ENCODE measurements around the gene IL16.

The IL16 gene

GRCh38 chr15:81282606-81282895, 85.9 kb downstream of the IL16 start:
- H2AFZ ChIP-seq = no peak overlapping the region
- no peaks in the 10 kb centered on the region for H3K9me3 ChIP-seq (ENCODE audit: control insufficient read depth, low read length)
- H3K4me1 ChIP-seq = peaks cover 3% of the 10 kb centered on the region
- no peaks in the 10 kb centered on the region for H3K27me3 ChIP-seq (ENCODE audit: control insufficient read depth, insufficient read depth, low read length)
- H3K4me3 ChIP-seq (ENCODE audit: low read depth, low read length) = no peak overlapping the region
- H3K79me2 ChIP-seq = no peaks in the 10 kb centered on the region
- no peak overlapping the region for H3K9ac ChIP-seq
- H3K36me3 ChIP-seq (ENCODE audit: control insufficient read depth, insufficient read depth, low read length) = no peaks in the 10 kb centered on the region
- no peak for TF ChIP-seq CTCF (IDR thresholded peaks at IDR 0.05)
- no peak overlapping the region for H3K27ac ChIP-seq
- H3K4me2 ChIP-seq (ENCODE audit: low read length) = no peak overlapping the region

GRCh38 chr15:81282911-81283310, 86.2 kb downstream of the IL16 start:
- TF ChIP-seq CTCF (IDR thresholded peaks at IDR 0.05) = no peak

GRCh38 chr15:81284256-81285031, 87.8 kb downstream of the IL16 start:
- H2AFZ ChIP-seq = no peak overlapping the region
- no peaks in the 10 kb centered on the region for H3K79me2 ChIP-seq
- no peak overlapping the region for H3K4me2 ChIP-seq (ENCODE audit: low read length)
- no peak overlapping the region for H3K9ac ChIP-seq
- TF ChIP-seq CTCF (IDR thresholded peaks at IDR 0.05) = no peak
- H3K36me3 ChIP-seq (ENCODE audit: control insufficient read depth, insufficient read depth, low read length) = no peaks in the 10 kb centered on the region
- no peaks in the 10 kb centered on the region for H3K9me3 ChIP-seq (ENCODE audit: control insufficient read depth, low read length)
- no peak overlapping the region for H3K4me3 ChIP-seq (ENCODE audit: low read depth, low read length)
- no peaks in the 10 kb centered on the region for H3K27me3 ChIP-seq (ENCODE audit: control insufficient read depth, insufficient read depth, low read length)
- no peak overlapping the region for H3K27ac ChIP-seq
- peaks cover 3% of the 10 kb centered on the region for H3K4me1 ChIP-seq

More at GRCh38 chr15:81282911-81283310, 86.2 kb downstream of the IL16 start:
- Histone ChIP-seq H3K4me2 (ENCODE audit: low read length) (no peak overlapping the region), H3K36me3 (ENCODE audit: control insufficient read depth, insufficient read depth, low read length) (no peaks in the 10 kb centered on the region), H3K27ac (no peak overlapping the region), H3K4me1 (peaks cover 3% of the 10 kb centered on the region), H2AFZ (no peak overlapping the region), H3K79me2 (no peaks in the 10 kb centered on the region), H3K9ac (no peak overlapping the region), H3K9me3 (ENCODE audit: control insufficient read depth, low read length) (no peaks in the 10 kb centered on the region), H3K27me3 (ENCODE audit: control insufficient read depth, insufficient read depth, low read length) (no peaks in the 10 kb centered on the region), H3K4me3 (ENCODE audit: low read depth, low read length) (no peak overlapping the region)

GRCh38 chr15:81285461-81285860, 88.8 kb downstream of the IL16 start:
- Histone ChIP-seq H3K79me2 (no peaks in the 10 kb centered on the region), H3K4me1 (peaks cover 2% of the 10 kb centered on the region), H3K4me2 (ENCODE audit: low read length) (no peak overlapping the region), H3K27me3 (ENCODE audit: control insufficient read depth, insufficient read depth, low read length) (no peaks in the 10 kb centered on the region), H3K27ac (no peak overlapping the region), H2AFZ (no peak overlapping the region), H3K36me3 (ENCODE audit: control insufficient read depth, insufficient read depth, low read length) (no peaks in the 10 kb centered on the region), H3K9ac (no peak overlapping the region), H3K4me3 (ENCODE audit: low read depth, low read length) (no peak overlapping the region), H3K9me3 (ENCODE audit: control insufficient read depth, low read length) (no peaks in the 10 kb centered on the region)
- no peak for TF ChIP-seq CTCF (IDR thresholded peaks at IDR 0.05)

GRCh38 chr15:81286621-81287121, 90.0 kb downstream of the IL16 start:
- Histone ChIP-seq H2AFZ (no peak overlapping the region), H3K27me3 (ENCODE audit: control insufficient read depth, insufficient read depth, low read length) (no peaks in the 10 kb centered on the region), H3K36me3 (ENCODE audit: control insufficient read depth, insufficient read depth, low read length) (no peaks in the 10 kb centered on the region), H3K4me2 (ENCODE audit: low read length) (no peak overlapping the region), H3K79me2 (no peaks in the 10 kb centered on the region), H3K27ac (no peak overlapping the region), H3K4me1 (no peaks in the 10 kb centered on the region), H3K9me3 (ENCODE audit: control insufficient read depth, low read length) (no peaks in the 10 kb centered on the region), H3K9ac (no peak overlapping the region), H3K4me3 (ENCODE audit: low read depth, low read length) (no peak overlapping the region)
- no peak for TF ChIP-seq CTCF (IDR thresholded peaks at IDR 0.05)
